ENCODE results near the gene SNTB2. TPM values are rescaled to one million over a fixed set of nuclear protein-coding genes. Genes with fewer than 3 reads are reported as not detected.

Gene SNTB2
- total RNA-seq, 4 donors from 2014 or later: 35.8 to 81.6 (median 57.8) TPM

DNA sequence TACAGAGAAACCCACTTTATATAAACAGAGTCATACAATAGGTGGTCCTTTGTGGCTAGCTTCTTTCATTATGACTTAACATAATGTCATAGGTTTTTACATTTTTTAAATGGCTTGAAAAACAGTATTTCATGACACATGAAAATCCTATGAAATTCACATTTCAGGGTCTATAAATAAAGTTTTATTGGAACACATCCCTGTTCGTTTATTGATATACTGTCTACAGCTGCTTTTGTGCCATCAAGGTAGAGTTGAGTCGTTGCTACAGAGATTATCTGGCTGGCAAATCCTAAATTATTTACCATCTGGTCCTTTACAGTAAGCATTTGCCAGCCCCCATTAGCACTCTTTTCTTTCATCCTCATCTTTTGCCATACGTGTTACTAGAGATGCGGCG is 126.5 kb downstream of the SNTB2 start:
- TF ChIP-seq, protein P1, sequence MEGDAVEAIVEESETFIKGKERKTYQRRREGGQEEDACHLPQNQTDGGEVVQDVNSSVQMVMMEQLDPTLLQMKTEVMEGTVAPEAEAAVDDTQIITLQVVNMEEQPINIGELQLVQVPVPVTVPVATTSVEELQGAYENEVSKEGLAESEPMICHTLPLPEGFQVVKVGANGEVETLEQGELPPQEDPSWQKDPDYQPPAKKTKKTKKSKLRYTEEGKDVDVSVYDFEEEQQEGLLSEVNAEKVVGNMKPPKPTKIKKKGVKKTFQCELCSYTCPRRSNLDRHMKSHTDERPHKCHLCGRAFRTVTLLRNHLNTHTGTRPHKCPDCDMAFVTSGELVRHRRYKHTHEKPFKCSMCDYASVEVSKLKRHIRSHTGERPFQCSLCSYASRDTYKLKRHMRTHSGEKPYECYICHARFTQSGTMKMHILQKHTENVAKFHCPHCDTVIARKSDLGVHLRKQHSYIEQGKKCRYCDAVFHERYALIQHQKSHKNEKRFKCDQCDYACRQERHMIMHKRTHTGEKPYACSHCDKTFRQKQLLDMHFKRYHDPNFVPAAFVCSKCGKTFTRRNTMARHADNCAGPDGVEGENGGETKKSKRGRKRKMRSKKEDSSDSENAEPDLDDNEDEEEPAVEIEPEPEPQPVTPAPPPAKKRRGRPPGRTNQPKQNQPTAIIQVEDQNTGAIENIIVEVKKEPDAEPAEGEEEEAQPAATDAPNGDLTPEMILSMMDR (IDR thresholded peaks at IDR 0.05): no peak
- TF ChIP-seq POLR2A (IDR thresholded peaks at IDR 0.05) (no peak), EP300 (IDR thresholded peaks at IDR 0.05) (no peak), POLR2AphosphoS5 (IDR thresholded peaks at IDR 0.05) (no peak)
- WGBS: 96% methylated on average over 5 of the region's 5 CpGs
- no peak overlapping the region for H3K4me3 ChIP-seq
- no peak overlapping the region for H3K27ac ChIP-seq
- peak in 1 of 2 donors; percentile 19 for DNase-seq (ENCODE audit: low spot score in 2 of 2)
- no peaks in the 10 kb centered on the region for H3K27me3 ChIP-seq
- H3K4me1 ChIP-seq: peaks cover 17% of the 10 kb centered on the region
- peaks cover 39% of the 10 kb centered on the region for H3K36me3 ChIP-seq
- H3K9me3 ChIP-seq: no peaks in the 10 kb centered on the region

GRCh38 chr16:69314534-69314933 is 127.6 kb downstream of the SNTB2 start:
- TF ChIP-seq, protein P1 (IDR thresholded peaks at IDR 0.05): no peak
- TF ChIP-seq EP300 (IDR thresholded peaks at IDR 0.05) (no peak), POLR2A (IDR thresholded peaks at IDR 0.05) (no peak), POLR2AphosphoS5 (IDR thresholded peaks at IDR 0.05) (no peak)
- peaks cover 50% of the 10 kb centered on the region for H3K36me3 ChIP-seq

DNA sequence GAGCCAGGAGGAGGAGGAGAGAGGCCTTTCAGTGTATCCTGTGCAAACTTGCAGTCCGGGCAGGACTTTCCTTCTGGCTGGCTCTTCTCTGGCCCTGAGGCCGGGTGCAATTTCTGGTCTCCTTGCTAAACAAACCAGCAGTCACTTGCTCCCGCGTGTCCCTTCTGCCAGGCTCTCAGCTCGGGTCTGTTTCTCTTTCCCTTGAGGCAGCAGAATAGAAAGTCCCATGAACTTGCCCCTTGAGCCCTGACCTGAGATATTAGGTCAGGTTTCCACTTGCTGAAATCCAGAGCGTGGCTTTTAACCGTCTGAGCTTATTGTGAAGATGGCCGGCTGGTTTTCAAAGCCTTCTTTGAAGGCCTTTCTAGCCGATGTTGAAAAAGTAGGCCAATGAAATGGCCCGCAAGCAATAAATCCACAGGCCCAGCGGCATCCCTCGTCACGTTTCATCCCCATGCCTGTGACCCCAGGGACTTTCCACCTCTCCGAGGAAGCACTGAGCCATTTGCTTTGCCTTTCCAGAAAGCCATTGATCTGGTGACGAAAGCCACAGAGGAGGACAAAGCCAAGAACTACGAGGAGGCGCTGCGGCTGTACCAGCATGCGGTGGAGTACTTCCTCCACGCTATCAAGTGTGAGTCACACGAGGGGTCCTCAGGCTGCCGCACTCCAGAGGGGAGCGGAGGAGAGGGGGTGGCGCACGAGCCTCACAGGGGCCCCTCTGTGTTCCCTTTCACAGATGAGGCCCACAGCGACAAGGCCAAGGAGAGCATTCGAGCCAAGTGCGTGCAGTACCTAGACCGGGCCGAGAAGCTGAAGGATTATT is 128.7 kb downstream of the SNTB2 start:
- DNase-seq (ENCODE audit: low spot score in 2 of 2): peak in 1 of 2 donors; percentile 56
- Histone ChIP-seq H3K4me1 (peaks cover 14% of the 10 kb centered on the region), H3K36me3 (peaks cover 62% of the 10 kb centered on the region), H3K27me3 (no peaks in the 10 kb centered on the region), H3K9me3 (no peaks in the 10 kb centered on the region), H3K27ac (no peak overlapping the region), H3K4me3 (no peak overlapping the region)
- 87% methylated on average over 29 of the region's 30 CpGs for WGBS
- TF ChIP-seq EP300 (IDR thresholded peaks at IDR 0.05): no peak
- TF ChIP-seq, protein P1 (IDR thresholded peaks at IDR 0.05): no peak
- TF ChIP-seq POLR2AphosphoS5 (IDR thresholded peaks at IDR 0.05): no peak
- no peak for TF ChIP-seq POLR2A (IDR thresholded peaks at IDR 0.05)

More at GRCh38 chr16:69314534-69314933, 127.6 kb downstream of the SNTB2 start:
- Histone ChIP-seq H3K4me1 (peaks cover 17% of the 10 kb centered on the region), H3K27ac (no peak overlapping the region), H3K4me3 (no peak overlapping the region), H3K27me3 (no peaks in the 10 kb centered on the region), H3K9me3 (no peaks in the 10 kb centered on the region)
- peak in 1 of 2 donors; percentile 42 for DNase-seq (ENCODE audit: low spot score in 2 of 2)
- WGBS: 94% methylated on average over 11 of the region's 11 CpGs

DNA sequence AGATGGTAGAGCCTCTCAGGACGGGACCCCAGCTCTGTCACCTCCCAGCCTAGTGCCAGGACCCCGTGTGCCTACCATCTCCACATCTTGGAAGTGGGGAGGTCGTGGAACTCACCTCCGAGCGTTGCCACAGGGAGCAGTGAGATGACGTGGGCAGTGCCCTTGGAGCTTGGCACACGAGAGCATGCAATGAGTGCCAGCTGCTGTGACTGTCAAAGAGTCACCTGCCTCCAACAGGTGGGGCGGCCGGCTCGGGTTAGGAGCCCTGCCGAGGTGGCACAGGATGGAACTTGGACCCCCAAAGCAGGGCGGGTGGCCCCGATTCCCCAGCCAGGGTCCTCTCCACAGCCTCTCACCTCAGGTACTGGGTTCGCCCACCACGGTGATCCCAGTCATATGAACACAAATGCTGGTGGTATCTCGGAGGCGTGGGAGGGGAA is 129.7 kb downstream of the SNTB2 start:
- Histone ChIP-seq H3K27me3 (no peaks in the 10 kb centered on the region), H3K4me3 (no peak overlapping the region), H3K4me1 (peaks cover 13% of the 10 kb centered on the region), H3K27ac (no peak overlapping the region), H3K9me3 (no peaks in the 10 kb centered on the region), H3K36me3 (peaks cover 71% of the 10 kb centered on the region)
- no peak for DNase-seq (ENCODE audit: low spot score in 2 of 2)
- 87% methylated on average over 15 of the region's 17 CpGs for WGBS
- no peak for TF ChIP-seq POLR2AphosphoS5 (IDR thresholded peaks at IDR 0.05)
- TF ChIP-seq, protein P1 (IDR thresholded peaks at IDR 0.05): no peak
- no peak for TF ChIP-seq POLR2A (IDR thresholded peaks at IDR 0.05)
- TF ChIP-seq EP300 (IDR thresholded peaks at IDR 0.05): no peak

- TF ChIP-seq POLR2AphosphoS5 (IDR thresholded peaks at IDR 0.05) (no peak), POLR2A (IDR thresholded peaks at IDR 0.05) (no peak), EP300 (IDR thresholded peaks at IDR 0.05) (no peak)
- TF ChIP-seq, protein P1 (IDR thresholded peaks at IDR 0.05): no peak
- WGBS: 95% methylated on average over 28 of the region's 30 CpGs
- Histone ChIP-seq H3K27ac (no peak overlapping the region), H3K36me3 (peaks cover 88% of the 10 kb centered on the region), H3K9me3 (no peaks in the 10 kb centered on the region), H3K27me3 (no peaks in the 10 kb centered on the region), H3K4me3 (no peak overlapping the region), H3K4me1 (no peaks in the 10 kb centered on the region)
- no peak for DNase-seq (ENCODE audit: low spot score in 2 of 2)
Observed at GRCh38 chr16:69318177-69318910, 131.4 kb downstream of the SNTB2 start.
